Stimulated activated CD8-positive, alpha-beta memory T cell treated with anti-CD3 and anti-CD28 coated beads, Interleukin-15, amount 100 ng/mL, for 48 hours (primary cell): ENCODE measurements around the gene XPO1.
"Not testable (repeated sequence)": the region's sequence is repeated elsewhere in the genome, so short reads cannot be mapped to it uniquely, and the experiment has no call there.

Experiments used
- DNase-seq, 2 donors: peaks; one replicate each; pipeline ENCODE4 v3.0.0-alpha.2; 2020; ENCODE audit warnings: low read depth in 2 of 2

XPO1 gene

GRCh38 chr2:61469424-61470121, 68.6 kb downstream of the XPO1 start:
- DNase-seq, result no peak

GRCh38 chr2:61468231-61468630, 69.9 kb downstream of the XPO1 start:
- DNase-seq, result not testable (repeated sequence)

- no peak for DNase-seq
Observed at GRCh38 chr2:61465045-61465444, 73.1 kb downstream of the XPO1 start.

- no peak for DNase-seq
Observed at GRCh38 chr2:61463769-61464475, 74.2 kb downstream of the XPO1 start.

GRCh38 chr2:61461404-61461803, 76.8 kb downstream of the XPO1 start:
- no peak for DNase-seq

GRCh38 chr2:61460163-61460562, 78.0 kb downstream of the XPO1 start:
- no peak for DNase-seq

- no peak for DNase-seq
Observed at GRCh38 chr2:61456746-61457420, 81.3 kb downstream of the XPO1 start.

GRCh38 chr2:61456070-61456745, 81.9 kb downstream of the XPO1 start:
- DNase-seq, result no peak

GRCh38 chr2:61454972-61455371, 83.2 kb downstream of the XPO1 start:
- not testable (repeated sequence) for DNase-seq

- DNase-seq, result no peak
Observed at GRCh38 chr2:61454383-61454782, 83.8 kb downstream of the XPO1 start.

GRCh38 chr2:61452392-61452791, 85.8 kb downstream of the XPO1 start:
- no peak for DNase-seq

- DNase-seq, result no peak
Observed at GRCh38 chr2:61451178-61451577, 87.0 kb downstream of the XPO1 start.

GRCh38 chr2:61450144-61450543, 88.0 kb downstream of the XPO1 start:
- no peak for DNase-seq

GRCh38 chr2:61448229-61448628, 89.9 kb downstream of the XPO1 start:
- DNase-seq, result no peak

- not testable (repeated sequence) for DNase-seq
Observed at GRCh38 chr2:61446971-61447370, 91.2 kb downstream of the XPO1 start.

GRCh38 chr2:61443342-61444041, 94.7 kb downstream of the XPO1 start:
- no peak for DNase-seq

GRCh38 chr2:61439241-61440002, 98.7 kb downstream of the XPO1 start:
- DNase-seq, result no peak

GRCh38 chr2:61438670-61439069, 99.5 kb downstream of the XPO1 start:
- no peak for DNase-seq

GRCh38 chr2:61437170-61437569, 101.0 kb downstream of the XPO1 start:
- no peak for DNase-seq

GRCh38 chr2:61436092-61436491, 102.1 kb downstream of the XPO1 start:
- DNase-seq, result no peak

GRCh38 chr2:61435291-61435690, 102.9 kb downstream of the XPO1 start:
- DNase-seq, result no peak
